A549 (cell line): ENCODE measurements around the gene CFAP77. TPM values are rescaled to one million over a fixed set of nuclear protein-coding genes. Genes with fewer than 3 reads are reported as not detected.

Experiments
- ATAC-seq, 2 experiments: fragments of 200-7000 bp in 1 of 2; fragments of >200 bp in 1 of 2; cut with Nextera tagmentation in 1 of 2; cut with Tn5 transposase in 1 of 2; 3 replicates each; pipeline versions ENCODE4 v1.8.0 to v1.9.1; 2018 to 2020; ENCODE audit warnings: mild to moderate bottlenecking in 1 of 2, moderate library complexity in 1 of 2
- CTCF ChIA-PET: fragments of 300-600 bp; sonication (Branson Sonifier 250); formaldehyde crosslinking; extraction: SDS; loops from one replicate; lab custom pipeline; 2021; ENCODE audit warnings: antibody characterized with exemption, inconsistent platforms; lab: Yijun Ruan, JAX
- POLR2A ChIA-PET: fragments of 350-600 bp; formaldehyde crosslinking; extraction: SDS; loops from one replicate; lab custom pipeline; 2021; ENCODE audit warnings: antibody characterized with exemption, inconsistent platforms; lab: Yijun Ruan, JAX
- DNase-seq, 2 experiments: peaks; one replicate each; pipeline versions ENCODE4 v3.0.0 to v3.0.0-alpha.2; 2011 to 2016; ENCODE audit warnings: low read depth in 1 of 2, low spot score in 1 of 2
- FAIRE-seq: peaks from 2 replicates; lab custom pipeline; 2011; peaks lifted over from hg19 to GRCh38; lab: Jason Lieb, UNC
- H3K27ac ChIP-seq, 2 experiments: fragments of >200 bp; sonication (Bioruptor Twin); formaldehyde crosslinking; 3 replicates each; pipeline ENCODE4 v1.5.1; 2016 to 2017
- H3K4me1 ChIP-seq: fragments of >200 bp; sonication (Bioruptor Twin); formaldehyde crosslinking; 3 replicates; pipeline ENCODE4 v1.6.1; 2016
- H3K4me2 ChIP-seq: fragments of >200 bp; sonication (Bioruptor Twin); formaldehyde crosslinking; 3 replicates; pipeline ENCODE4 v1.6.1; 2016
- H3K4me3 ChIP-seq: fragments of >200 bp; sonication (Bioruptor Twin); formaldehyde crosslinking; 3 replicates; pipeline ENCODE4 v1.5.1; 2016
- H3K9me3 ChIP-seq: fragments of >200 bp; sonication (Bioruptor Twin); formaldehyde crosslinking; 3 replicates; pipeline ENCODE4 v1.6.1; 2016
- CEBPB ChIP-seq, 2 experiments: fragments of >200 bp in 1 of 2; sonication (Bioruptor Twin) in 1 of 2; formaldehyde crosslinking in 1 of 2; IDR thresholded peaks; 2 replicates each; pipeline ENCODE4 v1.6.1; 2012 to 2016
- CHD4 ChIP-seq: fragments of 200-600 bp; sonication (generic); IDR thresholded peaks from 2 replicates; pipeline ENCODE4 v1.6.1; 2016; ENCODE audit warnings: antibody characterized with exemption, mild to moderate bottlenecking, borderline replicate concordance
- EHF ChIP-seq: fragments of 250-450 bp; sonication (Bioruptor Pico); IDR thresholded peaks from 2 replicates; pipeline ENCODE4 v1.5.0; 2020; ENCODE audit warnings: mild to moderate bottlenecking
- FOSB ChIP-seq: fragments of 250-450 bp; sonication (Bioruptor Pico); IDR thresholded peaks from 2 replicates; pipeline ENCODE4 v1.5.0; 2020; ENCODE audit warnings: mild to moderate bottlenecking, moderate library complexity
- FOXS1 ChIP-seq: fragments of 250-450 bp; sonication (Bioruptor Pico); IDR thresholded peaks from 2 replicates; pipeline ENCODE4 v1.5.0; 2020; ENCODE audit warnings: mild to moderate bottlenecking, moderate library complexity
- HOXB13 ChIP-seq: fragments of 250-450 bp; sonication (Bioruptor Pico); IDR thresholded peaks from 2 replicates; pipeline ENCODE4 v1.5.0; 2020; ENCODE audit warnings: low read depth, mild to moderate bottlenecking, moderate library complexity
- JUN ChIP-seq, 2 experiments: fragments of >200 bp; sonication (Bioruptor Twin); formaldehyde crosslinking; IDR thresholded peaks; 2 replicates in 1 of 2; 3 replicates in 1 of 2; pipeline ENCODE4 v1.6.1; 2016 to 2017
- KDM1A ChIP-seq: fragments of 200-600 bp; sonication (generic); IDR thresholded peaks from 2 replicates; pipeline ENCODE4 v1.6.1; 2016; ENCODE audit warnings: low read depth, mild to moderate bottlenecking
- KDM5A ChIP-seq: fragments of 200-600 bp; sonication (generic); IDR thresholded peaks from 2 replicates; pipeline ENCODE4 v1.6.1; 2016; ENCODE audit warnings: antibody characterized with exemption, mild to moderate bottlenecking
- MAFK ChIP-seq: fragments of 450-650 bp; IDR thresholded peaks from 2 replicates; pipeline ENCODE4 v1.6.1; 2014; ENCODE audit not compliant: partially characterized antibody
- MAX ChIP-seq: IDR thresholded peaks from 2 replicates; pipeline ENCODE4 v1.6.1; 2012
- MYC ChIP-seq: IDR thresholded peaks from 2 replicates; pipeline ENCODE4 v1.6.1; 2012; ENCODE audit warnings: mild to moderate bottlenecking, inconsistent platforms, low read length, improper control_type of control experiment, borderline replicate concordance
- PBX3 ChIP-seq: IDR thresholded peaks from 2 replicates; pipeline ENCODE4 v1.6.1; 2012
- POLR2AphosphoS2 ChIP-seq: conservative IDR thresholded peaks from 2 replicates; pipeline ENCODE4 v1.6.1; 2012; ENCODE audit warnings: low read length, improper control_type of control experiment, inconsistent platforms
- RAD21 ChIP-seq, 2 experiments: fragments of >200 bp in 1 of 2; sonication (Bioruptor Twin) in 1 of 2; formaldehyde crosslinking in 1 of 2; IDR thresholded peaks in 1 of 2; conservative IDR thresholded peaks in 1 of 2; 2 replicates in 1 of 2; 3 replicates in 1 of 2; pipeline ENCODE4 v1.6.1; 2012 to 2018; ENCODE audit warnings: inconsistent platforms in 1 of 2
- RARB ChIP-seq: fragments of 250-450 bp; sonication (Bioruptor Pico); IDR thresholded peaks from 2 replicates; pipeline ENCODE4 v1.8.0; 2021; ENCODE audit warnings: mild to moderate bottlenecking, moderate library complexity
- REST ChIP-seq: fragments of 200-600 bp; sonication (generic); IDR thresholded peaks from 2 replicates; pipeline ENCODE4 v1.6.1; 2016; ENCODE audit warnings: antibody characterized with exemption, mild to moderate bottlenecking, moderate library complexity
- RNF2 ChIP-seq: fragments of 200-600 bp; sonication (generic); IDR thresholded peaks from 2 replicates; pipeline ENCODE4 v1.6.1; 2016; ENCODE audit warnings: low read depth, mild to moderate bottlenecking, antibody characterized with exemption, moderate library complexity, borderline replicate concordance
- SMC3 ChIP-seq: fragments of >200 bp; sonication (Bioruptor Twin); formaldehyde crosslinking; IDR thresholded peaks from 3 replicates; pipeline ENCODE4 v1.6.1; 2018; ENCODE audit warnings: inconsistent platforms
- TFCP2L1 ChIP-seq: fragments of 250-450 bp; sonication (Bioruptor Pico); IDR thresholded peaks from 2 replicates; pipeline ENCODE4 v1.5.0; 2021; ENCODE audit warnings: mild to moderate bottlenecking
- TP53 ChIP-seq: fragments of 250-450 bp; sonication (Bioruptor Pico); IDR thresholded peaks from 2 replicates; pipeline ENCODE4 v1.5.0; 2021; ENCODE audit warnings: mild to moderate bottlenecking, moderate library complexity
- ZC3H11A ChIP-seq: fragments of 450-650 bp; IDR thresholded peaks from 2 replicates; pipeline ENCODE4 v1.6.1; 2014; ENCODE audit warnings: antibody characterized with exemption, mild to moderate bottlenecking
- ZFP36 ChIP-seq: fragments of 450-650 bp; IDR thresholded peaks from 2 replicates; pipeline ENCODE4 v1.6.1; 2014; ENCODE audit warnings: borderline replicate concordance; ENCODE audit not compliant: partially characterized antibody
- WGBS: methylation state at CpG from one replicate; pipeline ENCODE4 v1.1.6; 2017; ENCODE audit errors: missing lambda C conversion rate; 5-methylcytosine and 5-hydroxymethylcytosine counted together
- polyA plus RNA-seq, 4 experiments: library from polyadenylated mRNA; depleted of rRNA in 3 of 4; stranded (reverse); fragments of >200 nt; fragmentation: RNase III in 1 of 4; extraction: RNeasy Plus Mini Kit Qiagen cat#74134 plus additional on column Dnase treatment in 1 of 4; gene quantifications; 2 replicates in 3 of 4; 3 replicates in 1 of 4; pipeline ENCODE4 v1.2.3, GENCODE V29; 2011 to 2017
- TF ChIP-seq, protein P1 (sequence below): fragments of >200 bp; sonication (Bioruptor Twin); formaldehyde crosslinking; IDR thresholded peaks from 2 replicates; pipeline ENCODE4 v1.6.1; 2016
- TF ChIP-seq, protein P2 (sequence below): fragments of 250-450 bp; sonication (Bioruptor Pico); IDR thresholded peaks from 2 replicates; pipeline ENCODE4 v1.5.0; 2020; ENCODE audit warnings: low read depth, mild to moderate bottlenecking, moderate library complexity
- TF ChIP-seq, protein P3 (sequence below): fragments of 250-450 bp; sonication (Bioruptor Pico); IDR thresholded peaks from 2 replicates; pipeline ENCODE4 v1.5.0; 2021; ENCODE audit warnings: mild to moderate bottlenecking, moderate library complexity, borderline replicate concordance

The CFAP77 gene
- polyA plus RNA-seq, 2 of the 4 experiments (the other 2 are of a cell fraction): 0.05 TPM; not detected in 1

GRCh38 chr9:132547052-132547431, 137.0 kb downstream of the CFAP77 start (continued):
- TF ChIP-seq MYC (no peak), HOXB13 (no peak), REST (no peak), TP53 (CRISPR knock-in tag) (no peak), PBX3 (no peak), ZFP36 (no peak), MAX (no peak), FOXS1 (CRISPR knock-in tag) (no peak)

- TF ChIP-seq MAFK: no peak
- TF ChIP-seq, protein P1, sequence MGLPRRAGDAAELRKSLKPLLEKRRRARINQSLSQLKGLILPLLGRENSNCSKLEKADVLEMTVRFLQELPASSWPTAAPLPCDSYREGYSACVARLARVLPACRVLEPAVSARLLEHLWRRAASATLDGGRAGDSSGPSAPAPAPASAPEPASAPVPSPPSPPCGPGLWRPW: no peak
- no peak for TF ChIP-seq POLR2AphosphoS2
- no peak for TF ChIP-seq TFCP2L1 (CRISPR knock-in tag)
- TF ChIP-seq RNF2: no peak
- TF ChIP-seq ZC3H11A: no peak
- TF ChIP-seq FOSB (CRISPR knock-in tag): no peak
- no peak for TF ChIP-seq CEBPB (IDR thresholded peaks at IDR 0.05)
- TF ChIP-seq FOXS1 (CRISPR knock-in tag): no peak
- TF ChIP-seq RARB (CRISPR knock-in tag): no peak
- no peak for TF ChIP-seq SMC3
- no peak for TF ChIP-seq KDM5A
- no peak for TF ChIP-seq KDM1A
- ChIA-PET POLR2A (no interaction called here), CTCF (interaction anchor here (0.7 to 3.3 kb wide), 3 partner anchors 13 to 40 kb away, joined by 3 to 14 read pairs (median 6); no protein-coding TSS in a partner anchor)
- H3K27ac ChIP-seq: no peak overlapping the region
- 0 out of 3 replicates have a peak, but pooled peaks cover 3% of the 10 kb centered on the region for H3K4me1 ChIP-seq
- no peak for FAIRE-seq
- no peak for DNase-seq
- no peak overlapping the region for H3K4me3 ChIP-seq
- 80% methylated on average over 13 of the region's 13 CpGs for WGBS
- no peak overlapping the region for H3K4me2 ChIP-seq
- H3K9me3 ChIP-seq: no peaks in the 10 kb centered on the region
- no peak for ATAC-seq
Measured at GRCh38 chr9:132547436-132547835, 137.4 kb downstream of the CFAP77 start.

GRCh38 chr9:132547976-132548730, 138.1 kb downstream of the CFAP77 start:
- POLR2A ChIA-PET: no interaction called here
- DNase-seq (no peak), FAIRE-seq (no peak), ATAC-seq (no peak)
- Histone ChIP-seq H3K4me1 (0 out of 3 replicates have a peak, but pooled peaks cover 3% of the 10 kb centered on the region), H3K4me2 (no peak overlapping the region), H3K4me3 (no peak overlapping the region), H3K9me3 (no peaks in the 10 kb centered on the region), H3K27ac (no peak overlapping the region)
- 63% methylated on average over 18 of the region's 21 CpGs for WGBS
- CTCF ChIA-PET: interaction anchor here (1.0 to 3.3 kb wide), 4 partner anchors 12 to 41 kb away, joined by 4 to 14 read pairs (median 10); no protein-coding TSS in a partner anchor
- no peak for TF ChIP-seq RAD21 (conservative IDR thresholded peaks at IDR 0.05 in 1 of 2, IDR thresholded peaks at IDR 0.05 in 1 of 2)
- TF ChIP-seq TFCP2L1 (CRISPR knock-in tag): no peak
- TF ChIP-seq EHF: no peak
- TF ChIP-seq JUN (IDR thresholded peaks at IDR 0.05): no peak
- TF ChIP-seq ZC3H11A: no peak
- TF ChIP-seq, protein P2, sequence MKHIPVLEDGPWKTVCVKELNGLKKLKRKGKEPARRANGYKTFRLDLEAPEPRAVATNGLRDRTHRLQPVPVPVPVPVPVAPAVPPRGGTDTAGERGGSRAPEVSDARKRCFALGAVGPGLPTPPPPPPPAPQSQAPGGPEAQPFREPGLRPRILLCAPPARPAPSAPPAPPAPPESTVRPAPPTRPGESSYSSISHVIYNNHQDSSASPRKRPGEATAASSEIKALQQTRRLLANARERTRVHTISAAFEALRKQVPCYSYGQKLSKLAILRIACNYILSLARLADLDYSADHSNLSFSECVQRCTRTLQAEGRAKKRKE (CRISPR knock-in tag): no peak
- no peak for TF ChIP-seq CHD4
- no peak for TF ChIP-seq CEBPB (IDR thresholded peaks at IDR 0.05)
- no peak for TF ChIP-seq FOSB (CRISPR knock-in tag)
- TF ChIP-seq, protein P3, sequence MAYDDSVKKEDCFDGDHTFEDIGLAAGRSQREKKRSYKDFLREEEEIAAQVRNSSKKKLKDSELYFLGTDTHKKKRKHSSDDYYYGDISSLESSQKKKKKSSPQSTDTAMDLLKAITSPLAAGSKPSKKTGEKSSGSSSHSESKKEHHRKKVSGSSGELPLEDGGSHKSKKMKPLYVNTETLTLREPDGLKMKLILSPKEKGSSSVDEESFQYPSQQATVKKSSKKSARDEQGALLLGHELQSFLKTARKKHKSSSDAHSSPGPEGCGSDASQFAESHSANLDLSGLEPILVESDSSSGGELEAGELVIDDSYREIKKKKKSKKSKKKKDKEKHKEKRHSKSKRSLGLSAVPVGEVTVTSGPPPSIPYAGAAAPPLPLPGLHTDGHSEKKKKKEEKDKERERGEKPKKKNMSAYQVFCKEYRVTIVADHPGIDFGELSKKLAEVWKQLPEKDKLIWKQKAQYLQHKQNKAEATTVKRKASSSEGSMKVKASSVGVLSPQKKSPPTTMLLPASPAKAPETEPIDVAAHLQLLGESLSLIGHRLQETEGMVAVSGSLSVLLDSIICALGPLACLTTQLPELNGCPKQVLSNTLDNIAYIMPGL (CRISPR knock-in tag): no peak
